Pancreas (tissue), 10 donors: ENCODE data around the gene SLC12A7. TPM values are rescaled to one million over a fixed set of nuclear protein-coding genes. Genes with fewer than 3 reads are reported as not detected.

ENCODE experiments used
- ATAC-seq, 4 donors: fragments of 200-7000 bp; cut with Tn5 transposase; one replicate each; pipeline versions ENCODE4 v1.8.0 to v1.9.1; 2020; ENCODE audit warnings: mild to moderate bottlenecking in 4 of 4, moderate library complexity in 4 of 4
- DNase-seq, 6 donors: peaks; one replicate each; pipeline ENCODE4 v3.0.0-alpha.2; 2020
- FAIRE-seq: peaks from 2 replicates; lab custom pipeline; 2012; peaks lifted over from hg19 to GRCh38; lab: Jason Lieb, UNC
- H3K27ac ChIP-seq, 4 donors: fragments of 200-600 bp; sonication (generic); 1 replicate in 3 of 4; 2 replicates in 1 of 4; pipeline versions ENCODE4 v1.5.0 to v1.8.0; 2020
- H3K27me3 ChIP-seq, 4 donors: fragments of 200-600 bp; one replicate each; pipeline ENCODE4 v1.8.0; 2021
- H3K36me3 ChIP-seq, 3 donors: fragments of 200-600 bp; sonication (generic) in 1 of 3; one replicate each; pipeline versions ENCODE4 v1.5.0 to v1.8.0; 2020 to 2021
- H3K4me1 ChIP-seq, 3 donors: fragments of 200-600 bp; one replicate each; pipeline ENCODE4 v1.8.0; 2021
- H3K4me3 ChIP-seq, 4 donors: fragments of 200-600 bp; sonication (generic) in 2 of 4; one replicate each; pipeline versions ENCODE4 v1.5.0 to v1.8.0; 2020 to 2021
- H3K9me3 ChIP-seq, 4 donors: fragments of 200-600 bp; one replicate each; pipeline ENCODE4 v1.8.0; 2021
- WGBS, 2 donors: extraction: QIAGEN DNeasy Blood & Tissue Kit; methylation state at CpG; one replicate each; pipeline ENCODE4 v1.1.7; 2013; 5-methylcytosine and 5-hydroxymethylcytosine counted together
- intact Hi-C, 3 donors: fragments of 100-400 bp; cut with DNase I; formaldehyde crosslinking; loops; one replicate each; pipeline versions ENCODE4 v1.11.1 to v1.14.2; 2022
- polyA plus RNA-seq, 2 donors: library from polyadenylated mRNA; stranded (reverse); fragments of 200-250 nt; gene quantifications; one replicate each; pipeline ENCODE4 v1.2.3, GENCODE V29; 2013
- total RNA-seq, 6 donors: library from RNA; stranded (reverse); fragmentation: NEBNext Ultra II Directional in 4 of 6; extraction: Animal tissue kit (Norgen Biotek cat#: 25700) in 4 of 6; gene quantifications; one replicate each; pipeline versions ENCODE4 v1.2.1 to v1.2.4, GENCODE V29; 2021 to 2023
- TF ChIP-seq, protein P1 (sequence below), 4 donors: fragments of 200-600 bp; sonication (generic) in 3 of 4; IDR thresholded peaks; one replicate each; pipeline versions ENCODE4 v1.5.0 to v1.8.0; 2021; ENCODE audit warnings: antibody characterized with exemption in 4 of 4
- donor health status: healthy with polysubstance abuse.
- donor health status: DM: no; HTN: no; CAD: no; lungs with moderate emphysema.
- donor health status: DM: no; HTN: no; CAD: no.
- donor health status: control.
- donor health status: control.
- donor health status: Bipolar disorder and iron deficiency.
- donor health status: DM: yes; HTN: yes; CAD: no.
- donor health status: DM: no; HTN: no; CAD: no.
- donor health status: DM: no; HTN: no; CAD: no.
- donor health status: DM: yes; HTN: yes; CAD: no.

The SLC12A7 gene
- total and polyA plus RNA-seq, 8 donors, result 17.4 to 56.5 (median 35.8) TPM

DNA sequence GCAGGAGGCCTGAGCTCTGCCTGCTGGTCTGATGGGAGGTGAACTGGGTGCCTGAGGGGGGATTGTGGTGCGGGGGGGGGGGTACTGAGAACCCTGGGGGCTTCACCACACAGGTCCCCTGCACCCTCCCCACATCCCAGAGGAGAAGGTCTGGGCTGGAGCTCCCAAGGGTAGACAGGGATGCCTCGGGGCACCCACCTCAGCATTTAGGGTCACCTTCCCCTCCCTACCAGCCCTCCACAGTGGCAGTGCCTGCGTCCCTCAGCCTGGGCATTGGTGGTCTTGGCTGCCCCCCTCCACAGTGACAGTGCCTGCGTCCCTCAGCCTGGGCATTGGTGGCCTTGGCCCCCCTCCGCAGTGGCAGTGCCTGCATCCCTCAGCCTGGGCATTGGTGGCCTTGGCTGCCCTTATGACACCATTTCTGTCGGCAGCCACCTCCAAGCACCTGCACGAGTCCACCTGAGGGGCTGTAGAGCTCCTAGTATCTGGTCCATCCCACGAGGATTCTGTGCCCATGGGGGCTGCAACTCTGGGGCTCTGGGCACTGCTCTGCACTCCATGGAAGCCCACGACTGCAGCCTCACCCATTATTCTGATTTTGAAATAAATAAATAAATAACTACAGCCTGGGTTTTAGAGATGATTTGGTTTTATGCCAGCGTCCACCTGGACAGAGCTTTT, 81.8 kb downstream of the SLC12A7 start:
- FAIRE-seq, result no peak
- peak in 2 of 6 donors; percentile 30 to 38 for DNase-seq
- H3K4me1 ChIP-seq, result no peaks in the 10 kb centered on the region
- no peaks in the 10 kb centered on the region for H3K36me3 ChIP-seq
- H3K27ac ChIP-seq, result no peak overlapping the region
- no peaks in the 10 kb centered on the region for H3K27me3 ChIP-seq
- no peaks in the 10 kb centered on the region for H3K9me3 ChIP-seq
- TF ChIP-seq, protein P1, sequence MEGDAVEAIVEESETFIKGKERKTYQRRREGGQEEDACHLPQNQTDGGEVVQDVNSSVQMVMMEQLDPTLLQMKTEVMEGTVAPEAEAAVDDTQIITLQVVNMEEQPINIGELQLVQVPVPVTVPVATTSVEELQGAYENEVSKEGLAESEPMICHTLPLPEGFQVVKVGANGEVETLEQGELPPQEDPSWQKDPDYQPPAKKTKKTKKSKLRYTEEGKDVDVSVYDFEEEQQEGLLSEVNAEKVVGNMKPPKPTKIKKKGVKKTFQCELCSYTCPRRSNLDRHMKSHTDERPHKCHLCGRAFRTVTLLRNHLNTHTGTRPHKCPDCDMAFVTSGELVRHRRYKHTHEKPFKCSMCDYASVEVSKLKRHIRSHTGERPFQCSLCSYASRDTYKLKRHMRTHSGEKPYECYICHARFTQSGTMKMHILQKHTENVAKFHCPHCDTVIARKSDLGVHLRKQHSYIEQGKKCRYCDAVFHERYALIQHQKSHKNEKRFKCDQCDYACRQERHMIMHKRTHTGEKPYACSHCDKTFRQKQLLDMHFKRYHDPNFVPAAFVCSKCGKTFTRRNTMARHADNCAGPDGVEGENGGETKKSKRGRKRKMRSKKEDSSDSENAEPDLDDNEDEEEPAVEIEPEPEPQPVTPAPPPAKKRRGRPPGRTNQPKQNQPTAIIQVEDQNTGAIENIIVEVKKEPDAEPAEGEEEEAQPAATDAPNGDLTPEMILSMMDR (IDR thresholded peaks at IDR 0.05), result no peak
- WGBS, 2 donors, result 69 to 76% methylated on average over 9 to 10 of the region's 10 CpGs
- ATAC-seq, result no peak
- no peak overlapping the region for H3K4me3 ChIP-seq
- intact Hi-C loops, result no loop called here

GRCh38 chr5:1029282-1029944, 82.5 kb downstream of the SLC12A7 start:
- intact Hi-C loops, result no loop called here
- TF ChIP-seq, protein P1 (IDR thresholded peaks at IDR 0.05), result no peak
- FAIRE-seq, result no peak
- no peaks in the 10 kb centered on the region for H3K4me1 ChIP-seq
- 82 to 91% methylated on average over 24 of the region's 24 CpGs for WGBS, 2 donors
- no peaks in the 10 kb centered on the region for H3K27me3 ChIP-seq
- no peak overlapping the region for H3K27ac ChIP-seq
- no peaks in the 10 kb centered on the region for H3K36me3 ChIP-seq
- peak in 3 of 6 donors; percentile 14 to 47 (median 27) for DNase-seq
- no peaks in the 10 kb centered on the region for H3K9me3 ChIP-seq
- ATAC-seq, result no peak
- no peak overlapping the region for H3K4me3 ChIP-seq

GRCh38 chr5:1028481-1029281, 83.2 kb downstream of the SLC12A7 start:
- ATAC-seq (no peak), DNase-seq (peak in 3 of 6 donors; percentile 18 to 62 (median 36)), FAIRE-seq (no peak)
- WGBS, 2 donors, result 71 to 81% methylated on average over 26 of the region's 26 CpGs
- H3K27ac ChIP-seq, result no peak overlapping the region
- no peaks in the 10 kb centered on the region for H3K27me3 ChIP-seq
- intact Hi-C loops, result no loop called here
- H3K9me3 ChIP-seq, result no peaks in the 10 kb centered on the region
- H3K4me3 ChIP-seq, result no peak overlapping the region
- TF ChIP-seq, protein P1 (IDR thresholded peaks at IDR 0.05), result no peak
- H3K4me1 ChIP-seq, result no peaks in the 10 kb centered on the region
- no peaks in the 10 kb centered on the region for H3K36me3 ChIP-seq

DNA sequence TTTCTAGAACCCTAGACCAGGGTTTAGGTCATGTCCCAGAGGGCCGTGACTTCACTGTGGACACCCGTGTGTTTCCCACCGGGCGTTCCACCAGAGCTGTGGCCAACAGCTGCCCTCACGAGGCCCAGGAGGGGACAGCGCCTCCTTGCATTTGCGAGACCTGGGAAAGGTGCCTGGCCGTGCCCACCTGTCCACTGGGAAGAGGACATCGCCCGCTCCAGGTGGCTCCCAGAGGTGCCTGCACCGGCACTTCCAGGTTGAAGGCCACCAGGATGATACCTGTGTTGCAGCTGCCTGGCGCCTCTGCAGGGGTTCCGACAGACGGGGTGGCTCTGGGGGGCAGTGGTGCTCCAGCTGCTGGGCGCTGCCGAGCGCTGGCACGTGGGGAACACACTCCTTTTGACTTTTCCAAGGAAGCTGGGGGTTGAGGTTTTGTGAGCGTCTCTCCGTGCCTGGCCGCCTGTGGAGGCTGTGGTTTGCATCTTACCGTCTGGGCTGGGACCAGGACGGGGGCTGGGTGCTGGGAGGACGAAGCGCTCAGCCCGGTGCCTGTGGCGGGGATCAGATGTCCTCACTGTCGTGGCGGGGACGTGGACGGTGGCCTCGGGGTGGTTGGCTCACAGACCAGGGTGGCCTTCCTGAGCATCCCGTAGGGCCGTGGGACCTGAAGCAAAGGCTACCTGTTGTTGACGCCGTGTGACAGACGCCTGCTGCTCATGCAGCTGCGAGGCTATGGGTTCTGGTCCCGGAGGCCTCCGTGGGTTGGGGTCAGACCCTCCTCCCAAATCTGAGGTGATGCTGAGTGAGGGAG, 84.0 kb downstream of the SLC12A7 start:
- no peak for ATAC-seq
- DNase-seq, result peak in 3 of 6 donors; percentile 14 to 73 (median 54)
- TF ChIP-seq, protein P1 (IDR thresholded peaks at IDR 0.05), result no peak
- Histone ChIP-seq H3K4me1 (no peaks in the 10 kb centered on the region), H3K9me3 (no peaks in the 10 kb centered on the region), H3K27me3 (no peaks in the 10 kb centered on the region), H3K27ac (no peak overlapping the region), H3K4me3 (no peak overlapping the region), H3K36me3 (no peaks in the 10 kb centered on the region)
- 73 to 87% methylated on average over 38 to 40 of the region's 40 CpGs for WGBS, 2 donors
- FAIRE-seq, result no peak
- intact Hi-C loops, result no loop called here
